ENCODE results near the gene RNF8. TPM values are rescaled to one million over a fixed set of nuclear protein-coding genes. Genes with fewer than 3 reads are reported as not detected.

Gene RNF8
- total RNA-seq: 26.2 and 27.3 TPM in 2 replicates
- 11.3 and 16.6 TPM in 2 replicates for polyA plus RNA-seq
- 21.8 and 24.0 TPM in 2 replicates for polyA plus RNA-seq (2011; cell fraction: cytosol; rRNA removed)
- polyA plus RNA-seq (2011; cell fraction: nucleus; rRNA removed): 25.4 and 33.0 TPM in 2 replicates
- 18.8 and 24.9 TPM in 2 replicates for polyA plus RNA-seq (2012)
- polyA minus RNA-seq: 8.8 and 11.0 TPM in 2 replicates
- polyA minus RNA-seq (2011; cell fraction: cytosol; rRNA and poly(A)+ RNA removed): 14.6 TPM
- 13.6 and 16.3 TPM in 2 replicates for polyA minus RNA-seq (2011; cell fraction: nucleus; rRNA and poly(A)+ RNA removed)
- percentile 69 among the genes with signal in this experiment for Bru-seq, nascent RNA
- BruChase-seq, experiment 1, labeled RNA remaining after a 6-hour chase: percentile 70 among the genes with signal in this experiment
- percentile 71 among the genes with signal in this experiment for BruChase-seq, experiment 2, labeled RNA remaining after a 2-hour chase
- long read RNA-seq, full-length matches to known transcripts: 74 of 96 reads
- long read RNA-seq, partial matches to known transcripts: 1 of 96 reads
- long read RNA-seq, other reads (novel, unspliced or antisense): 21 of 96 reads

- CTCF ChIA-PET: interaction anchor here (1.9 kb wide), 1 partner anchor 28 kb away, joined by 8 read pairs; no protein-coding TSS in a partner anchor
Measured at GRCh38 chr6:37353761-37354525, at the start of gene RNF8. RNF8 (plus strand) TSS chr6:37353983; CDS start chr6:37354165, 182 bp downstream.

More at GRCh38 chr6:37353761-37354525, at the start of gene RNF8:
- Histone ChIP-seq H4K20me1 (replicated peaks; ENCODE audit: control insufficient read depth, extremely low read depth, insufficient read depth, low read length) (no peaks in the 10 kb centered on the region), H2AFZ (ENCODE audit: low read depth, low read length) (peak within 1 kb of the TSS; percentile 70), H3K27me3 (ENCODE audit: control insufficient read depth in 2 of 2, insufficient read depth in 2 of 2, low read length in 2 of 2) (no peaks in the 10 kb centered on the region), H3K9me3 (replicated peaks; ENCODE audit: control insufficient read depth, insufficient read depth, low read length) (no peaks in the 10 kb centered on the region), H3K36me3 (ENCODE audit: control insufficient read depth in 2 of 2, extremely low read depth in 1 of 2, insufficient read depth in 2 of 2, low read length in 2 of 2) (no peaks in the 10 kb centered on the region), H3K9me1 (replicated peaks; ENCODE audit: control insufficient read depth, extremely low read depth, insufficient read depth, low read length) (no peaks in the 10 kb centered on the region), H3K79me2 (ENCODE audit: control insufficient read depth, insufficient read depth, low read length) (peaks cover 33% of the 10 kb centered on the region), H3K9ac (replicated peaks; ENCODE audit: extremely low read depth, insufficient read depth, low read length) (peak within 1 kb of the TSS; percentile 58), H3K4me2 (ENCODE audit: insufficient read depth, low read length) (peak within 1 kb of the TSS; percentile 90), H3K27ac (ENCODE audit: insufficient read depth, low read depth, low read length) (no peak within 1 kb of the TSS), H3K4me1 (ENCODE audit: control insufficient read depth, extremely low read depth, insufficient read depth, low read length) (peaks cover 27% of the 10 kb centered on the region), H3K4me3 (replicated peaks in 1 of 3; ENCODE audit: insufficient read depth in 1 of 3, low read depth in 1 of 3, low read length in 3 of 3) (peak within 1 kb of the TSS; percentile 56 to 99 (median 64))
- DNase-seq (ENCODE audit: low read depth, low spot score): peak; percentile 92
- POLR2A ChIA-PET: interaction anchor here (0.8 kb wide), 1 partner anchor 21 kb away, joined by 5 read pairs; no protein-coding TSS in a partner anchor
- no TSS peak for BruUV-seq (replicated peaks)
- peak; percentile 91 for FAIRE-seq
- intact Hi-C loops (cut with micrococcal nuclease): loop anchor here (2.0 kb wide), 1 partner anchor 29 kb away; no protein-coding TSS in a partner anchor
- TF ChIP-seq CTCF (IDR thresholded peaks at IDR 0.05; ENCODE audit: extremely low read depth in 1 of 2, insufficient read depth in 1 of 2, low read depth in 1 of 2, low read length in 2 of 2) (no peak), JUN (IDR thresholded peaks at IDR 0.05; ENCODE audit: borderline replicate concordance, insufficient read depth, insufficient read length, low read depth) (no peak), FOS (IDR thresholded peaks at IDR 0.05; ENCODE audit: borderline replicate concordance, insufficient read depth, low read length) (no peak), POLR2A (IDR thresholded peaks at IDR 0.05; ENCODE audit: low read depth, low read length) (peak; percentile 76), MYC (IDR thresholded peaks at IDR 0.05; ENCODE audit: low read depth, low read length) (no peak), MAX (IDR thresholded peaks at IDR 0.05; ENCODE audit: insufficient read depth, insufficient read length) (no peak), EZH2 (IDR thresholded peaks at IDR 0.05; ENCODE audit: borderline replicate concordance, low read depth, low read length, severe bottlenecking) (no peak), POLR2AphosphoS5 (IDR thresholded peaks at IDR 0.05; ENCODE audit: insufficient read depth, low read depth, low read length) (peak; percentile 74), GATA2 (IDR thresholded peaks at IDR 0.05; ENCODE audit: insufficient read depth, insufficient read length, low read depth, low read length) (no peak)
- dilution Hi-C loops (cut with MboI; ENCODE audit: extremely low pct_ligation_motif_present, low sequenced_read_pairs): no loop called here
